GM19025 (cell line): ENCODE results near the gene FBRS.
"Not testable (repeated sequence)": the region's sequence is repeated elsewhere in the genome, so short reads cannot be mapped to it uniquely, and the experiment has no call there.

ENCODE experiments used
- ATAC-seq: cut with Tn5 transposase; IDR thresholded peaks from one replicate; pipeline ENCODE4 v1.9.1; 2021; ENCODE audit warnings: mild to moderate bottlenecking, low read depth, moderate library complexity; ENCODE audit not compliant: unreplicated experiment

Gene FBRS

DNA sequence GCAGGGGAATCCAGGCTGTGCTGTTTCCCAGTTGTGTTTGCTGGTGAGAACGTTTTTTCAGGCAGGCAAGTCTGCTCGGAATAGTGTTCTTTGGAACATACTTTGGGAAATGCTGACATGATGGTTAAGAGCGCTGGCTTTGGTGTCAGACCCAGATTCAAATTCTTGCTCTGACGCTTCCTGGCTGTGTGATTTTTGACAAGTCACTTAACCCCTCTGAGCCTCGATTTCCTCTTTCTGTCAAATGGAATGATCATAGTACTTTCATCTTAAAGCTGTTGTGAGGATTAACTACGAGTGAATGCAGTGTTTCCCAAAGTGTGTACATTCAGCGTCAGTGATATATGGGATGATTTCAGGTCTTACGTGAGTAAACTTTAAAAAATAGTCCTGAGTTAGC, 4.8 kb downstream of the FBRS start:
- no peak for ATAC-seq

DNA sequence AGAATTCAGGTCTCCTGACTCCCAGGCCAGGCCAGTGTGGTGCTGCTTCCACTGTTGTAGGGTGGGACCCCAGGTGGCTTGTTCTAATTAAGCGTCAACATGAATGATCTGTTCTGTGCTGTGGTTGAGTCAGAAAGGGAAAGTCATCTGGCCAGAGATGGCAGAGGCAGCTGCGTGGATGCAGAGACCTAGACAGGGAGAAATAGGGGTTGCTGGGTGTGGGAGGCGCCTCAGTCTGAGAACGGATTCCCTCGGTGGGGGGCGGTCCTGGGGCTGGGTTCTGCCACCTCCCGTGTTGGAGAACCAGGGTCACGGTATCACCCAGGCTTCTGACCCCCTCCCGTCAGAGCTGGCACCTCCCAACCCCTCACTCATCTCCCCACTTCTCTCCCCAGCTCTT, 5.6 kb downstream of the FBRS start:
- ATAC-seq: no peak

DNA sequence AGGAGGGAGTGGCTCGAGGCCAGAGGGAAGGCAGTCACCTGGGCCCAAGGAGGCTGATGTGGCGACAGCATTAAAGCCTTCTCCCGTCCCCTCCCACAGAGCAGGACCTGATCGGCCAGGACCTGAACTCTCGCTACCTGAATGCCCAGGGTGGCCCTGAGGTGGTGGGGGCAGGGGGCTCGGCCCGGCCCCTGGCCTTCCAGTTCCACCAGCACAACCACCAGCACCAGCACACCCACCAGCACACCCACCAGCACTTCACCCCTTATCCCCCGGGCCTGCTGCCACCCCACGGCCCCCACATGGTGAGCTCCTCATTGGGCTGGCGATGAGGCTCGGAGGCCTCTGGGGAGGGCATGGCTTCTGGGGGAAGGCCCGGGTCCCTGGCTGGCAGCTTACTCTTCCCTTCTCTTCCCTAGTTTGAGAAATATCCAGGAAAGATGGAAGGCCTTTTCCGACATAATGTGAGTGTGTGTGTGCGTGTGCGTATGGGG, 6.4 kb downstream of the FBRS start:
- no peak for ATAC-seq

DNA sequence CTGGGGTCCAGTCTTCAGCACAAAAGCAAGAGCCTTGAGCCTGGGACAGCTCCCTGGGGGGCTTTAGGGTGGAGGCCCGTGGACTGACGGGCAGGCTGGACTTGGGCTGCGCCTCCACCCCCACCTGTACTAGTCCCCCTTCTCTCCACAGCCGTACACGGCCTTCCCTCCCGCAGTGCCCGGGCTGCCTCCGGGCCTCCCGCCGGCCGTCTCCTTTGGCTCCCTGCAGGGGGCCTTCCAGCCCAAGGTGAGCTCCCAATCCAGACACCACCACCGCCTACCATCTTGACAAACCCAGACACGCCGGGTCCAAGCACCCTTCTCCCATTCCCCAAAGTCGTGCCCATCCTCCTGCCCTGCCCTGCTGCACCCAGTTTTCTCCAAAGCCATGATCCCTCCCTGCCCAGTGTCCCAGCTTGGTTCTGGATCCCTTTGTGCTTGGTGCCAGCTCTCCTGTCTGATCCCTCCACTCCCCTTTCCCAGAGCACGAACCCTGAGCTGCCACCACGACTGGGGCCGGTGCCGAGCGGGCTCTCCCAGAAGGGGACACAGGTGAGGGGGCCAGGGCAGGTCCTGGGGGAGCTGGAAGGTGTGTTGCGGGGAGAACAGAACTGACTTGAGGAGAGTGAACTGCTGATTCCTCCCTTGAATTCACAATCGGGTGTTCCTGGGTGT, 7.1 kb downstream of the FBRS start:
- ATAC-seq: no peak

DNA sequence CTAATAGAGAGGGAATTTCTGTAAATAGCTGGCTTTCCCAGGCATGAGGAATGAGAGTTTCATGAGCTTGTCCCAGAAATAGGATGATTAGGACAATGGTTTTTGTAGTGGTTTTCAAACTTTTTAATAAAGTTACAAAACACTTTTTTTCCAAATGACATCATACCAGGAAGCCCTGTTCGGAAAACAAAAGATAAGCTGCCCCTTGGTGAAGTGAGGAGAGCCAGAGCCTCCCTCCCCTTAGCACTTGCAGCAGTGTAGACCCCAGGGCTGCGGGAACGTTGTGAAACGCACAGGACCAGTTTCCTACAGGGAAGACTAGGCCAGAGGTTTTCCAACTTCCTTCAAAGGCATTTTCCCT, 7.6 kb downstream of the FBRS start:
- no peak for ATAC-seq

DNA sequence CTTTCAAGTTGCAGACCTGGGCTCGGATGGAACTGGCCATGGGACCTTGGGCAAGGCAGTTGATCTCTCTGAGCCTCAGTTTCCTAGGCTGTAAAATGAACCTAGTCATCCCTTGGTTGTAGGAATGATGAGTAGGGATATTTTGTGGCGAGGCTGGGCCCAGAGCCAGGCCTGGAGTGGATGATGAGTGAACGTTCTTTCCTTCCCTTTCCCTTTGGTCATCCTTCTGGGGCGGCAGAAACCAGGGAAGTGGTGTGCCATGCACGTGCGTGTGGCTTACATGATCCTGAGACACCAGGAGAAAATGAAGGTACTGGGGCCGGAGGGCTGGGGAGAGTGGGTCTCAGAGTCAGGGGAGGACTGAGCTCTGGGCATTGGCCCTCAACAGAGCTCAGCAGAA, 8.4 kb downstream of the FBRS start:
- ATAC-seq: no peak

DNA sequence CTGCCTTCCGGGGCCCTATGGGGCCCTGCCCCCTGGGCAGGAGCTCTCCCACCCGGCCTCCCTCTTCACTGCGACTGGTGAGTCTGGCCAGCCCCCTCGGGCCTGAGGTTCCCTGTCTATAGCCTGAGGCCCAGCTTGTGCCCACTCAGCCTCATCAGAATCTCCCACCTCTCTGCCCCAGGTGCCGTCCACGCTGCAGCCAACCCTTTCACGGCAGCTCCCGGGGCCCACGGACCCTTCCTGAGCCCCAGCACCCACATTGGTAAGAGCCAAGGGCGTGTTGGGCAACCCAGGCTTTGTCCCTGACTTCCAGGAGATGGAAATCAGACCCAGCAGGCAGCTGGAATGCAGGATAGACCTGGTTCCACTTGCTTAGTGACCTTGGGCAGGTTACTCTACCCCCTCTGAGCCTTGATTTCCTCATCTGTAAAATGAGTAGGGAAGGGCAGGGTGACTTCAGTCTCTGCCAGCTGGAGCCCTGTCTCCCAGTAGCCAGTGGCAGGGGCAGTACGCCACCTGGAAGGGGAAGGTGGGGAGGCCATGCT, 9.2 kb downstream of the FBRS start:
- no peak for ATAC-seq

DNA sequence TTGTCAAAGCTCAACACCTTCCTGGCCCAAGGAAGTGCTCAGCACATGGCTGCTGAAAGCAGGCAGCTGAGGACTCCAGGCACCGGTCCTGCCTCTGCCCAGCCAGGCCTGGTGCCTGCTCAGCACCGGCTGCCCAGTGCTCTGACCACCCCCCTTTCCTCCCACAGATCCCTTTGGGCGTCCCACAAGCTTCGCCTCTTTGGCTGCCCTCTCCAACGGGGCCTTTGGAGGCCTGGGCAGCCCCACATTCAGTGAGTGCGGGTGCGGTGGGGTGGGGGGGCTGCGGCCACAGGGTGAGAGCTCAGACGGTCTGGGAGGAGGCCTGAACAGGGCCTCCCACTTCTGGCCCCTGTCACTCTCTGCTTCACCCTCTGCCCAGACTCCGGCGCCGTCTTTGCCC, 10.2 kb downstream of the FBRS start:
- no peak for ATAC-seq

DNA sequence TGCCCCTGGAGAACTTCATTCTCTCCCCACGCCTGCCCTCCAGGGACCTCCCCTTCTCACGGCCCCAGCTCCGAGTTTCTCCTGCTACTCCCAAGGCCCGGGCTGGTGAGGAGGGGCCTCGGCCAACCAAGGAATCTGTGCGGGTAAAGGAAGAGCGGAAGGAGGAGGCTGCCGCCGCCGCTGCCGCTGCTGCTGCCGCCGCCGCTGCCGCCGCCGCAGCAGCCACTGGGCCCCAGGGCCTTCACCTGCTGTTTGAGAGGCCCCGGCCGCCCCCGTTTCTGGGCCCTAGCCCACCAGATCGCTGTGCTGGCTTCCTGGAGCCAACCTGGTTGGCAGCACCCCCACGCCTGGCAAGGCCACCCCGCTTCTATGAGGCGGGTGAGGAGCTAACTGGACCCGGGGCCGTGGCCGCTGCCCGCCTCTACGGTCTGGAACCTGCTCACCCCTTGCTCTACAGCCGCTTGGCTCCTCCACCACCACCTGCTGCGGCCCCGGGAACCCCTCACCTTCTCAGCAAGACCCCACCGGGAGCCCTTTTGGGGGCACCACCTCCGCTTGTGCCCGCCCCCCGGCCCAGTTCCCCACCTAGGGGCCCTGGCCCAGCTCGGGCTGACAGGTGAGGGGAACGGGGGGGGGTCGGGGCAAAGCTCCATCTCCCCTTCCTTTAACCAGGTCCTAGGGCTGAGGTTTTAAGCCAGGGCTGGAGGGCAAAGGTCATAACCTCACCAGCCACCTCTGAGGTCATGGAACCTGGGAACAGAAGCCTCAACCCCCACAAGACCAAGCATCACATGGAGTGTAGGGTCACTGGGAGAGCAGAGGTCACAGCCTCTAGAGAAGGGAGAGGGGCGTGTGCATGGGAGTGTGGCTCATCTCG, 11.0 kb downstream of the FBRS start:
- ATAC-seq: no peak

DNA sequence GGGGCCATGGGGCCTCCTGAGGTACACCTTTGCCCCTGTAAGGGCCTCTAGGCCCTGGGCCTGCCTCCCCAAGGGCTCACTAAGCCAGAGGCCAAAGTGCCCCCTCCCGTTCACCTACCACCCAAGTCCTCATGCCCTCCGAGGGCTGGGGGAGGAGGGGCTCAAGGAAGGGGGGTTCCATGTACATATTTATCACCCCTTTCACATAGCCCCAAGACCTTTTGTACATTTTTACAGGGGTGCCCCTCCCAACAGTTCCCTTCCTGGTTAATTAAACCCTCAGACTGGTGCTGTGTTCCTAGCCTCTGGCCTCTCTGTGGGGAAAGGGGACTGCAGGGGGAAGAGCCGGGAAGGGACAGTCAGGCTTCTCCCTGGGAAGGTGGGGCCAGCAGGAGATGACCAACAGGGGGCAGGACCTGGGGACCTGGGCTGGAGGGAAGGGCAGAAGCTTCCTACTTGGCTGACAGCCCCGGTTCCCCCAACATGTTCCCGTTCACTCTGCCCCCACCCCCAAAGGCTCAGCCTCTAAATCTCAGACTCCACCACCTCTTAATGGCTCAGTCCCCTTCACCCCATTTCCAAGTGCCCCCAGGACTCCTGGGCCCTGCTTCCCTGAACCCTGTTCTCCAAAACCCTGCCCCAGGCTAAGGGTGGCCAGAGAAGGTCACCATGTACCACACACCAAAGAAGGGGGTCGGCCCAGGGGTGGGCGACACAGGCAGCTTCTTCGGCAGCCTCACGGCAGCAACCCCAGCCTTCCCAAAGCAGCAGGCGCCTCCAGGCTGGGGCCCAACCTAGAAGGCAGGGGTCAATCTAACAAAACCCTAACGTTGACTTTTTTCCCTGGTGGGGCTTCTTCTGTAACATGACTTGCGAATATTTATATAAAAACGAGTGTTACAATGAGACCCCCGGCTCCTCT, 11.9 kb downstream of the FBRS start:
- no peak for ATAC-seq

DNA sequence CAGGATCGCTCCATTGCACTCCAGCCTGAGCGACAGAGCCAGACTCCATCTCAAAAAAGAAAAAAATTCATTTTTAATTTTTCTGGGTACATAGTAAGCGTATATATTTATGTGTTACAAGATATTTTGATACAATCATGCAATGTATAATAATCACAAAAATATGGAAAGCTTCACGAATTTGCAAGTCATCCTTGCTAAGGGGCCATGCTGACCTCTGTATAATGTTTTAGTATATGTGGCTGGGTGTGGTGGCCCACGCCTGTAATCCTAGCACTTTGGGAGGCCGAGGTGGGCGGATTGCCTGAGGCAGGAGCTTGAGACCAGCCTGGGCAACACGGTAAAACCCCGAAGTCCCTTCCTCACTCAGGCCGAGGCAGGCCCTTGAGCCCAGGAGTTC, 16.9 kb downstream of the FBRS start:
- ATAC-seq: no peak

DNA sequence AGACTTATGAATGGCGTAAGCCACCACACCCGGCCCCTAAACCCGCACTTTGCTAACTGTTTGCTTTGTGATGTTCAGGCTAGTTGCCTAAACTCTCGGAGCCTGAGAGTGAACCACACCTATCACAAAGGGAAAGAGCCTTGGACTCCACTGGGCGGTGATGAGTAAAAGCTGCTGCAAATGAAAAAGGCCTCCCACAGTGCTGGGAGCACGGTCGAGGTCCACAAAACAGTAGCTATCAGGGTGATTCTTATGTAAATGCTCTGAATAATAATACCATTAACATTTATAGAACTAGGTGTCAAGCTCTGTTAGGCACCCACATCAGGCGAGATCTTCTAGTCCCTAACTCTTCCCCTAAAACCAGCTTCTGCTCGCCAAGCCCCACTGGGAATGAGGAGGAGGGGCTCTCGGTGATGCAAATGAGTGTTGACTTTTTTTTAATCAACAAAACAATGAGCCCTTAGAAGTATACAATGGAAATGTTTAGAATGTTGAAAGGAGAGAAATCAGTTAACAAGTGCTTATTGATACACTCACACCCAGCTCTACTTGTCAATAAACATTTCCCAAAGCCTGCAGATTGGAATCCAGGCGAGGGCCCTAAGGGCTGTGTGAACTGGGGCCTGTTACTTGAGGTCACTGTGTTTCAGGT, 19.8 kb downstream of the FBRS start:
- no peak for ATAC-seq

DNA sequence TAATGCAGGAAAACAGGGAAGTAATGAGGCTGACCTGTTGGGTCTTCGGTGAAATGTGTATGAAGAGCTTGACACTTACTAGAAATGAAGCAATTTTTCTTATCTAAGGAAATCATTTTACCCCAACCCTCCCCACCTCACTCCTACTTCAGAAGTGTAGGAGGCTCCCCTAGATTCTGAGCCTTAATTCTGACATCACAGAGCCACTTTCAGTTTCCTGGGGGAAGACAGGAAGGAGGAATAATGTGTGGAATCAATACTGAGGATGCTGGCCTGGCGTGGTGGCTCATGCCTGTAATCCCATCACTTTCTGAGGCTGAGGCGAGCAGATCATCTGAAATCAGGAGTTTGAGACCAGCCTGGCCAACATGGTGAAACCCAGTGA, 20.3 kb downstream of the FBRS start:
- ATAC-seq: no peak

DNA sequence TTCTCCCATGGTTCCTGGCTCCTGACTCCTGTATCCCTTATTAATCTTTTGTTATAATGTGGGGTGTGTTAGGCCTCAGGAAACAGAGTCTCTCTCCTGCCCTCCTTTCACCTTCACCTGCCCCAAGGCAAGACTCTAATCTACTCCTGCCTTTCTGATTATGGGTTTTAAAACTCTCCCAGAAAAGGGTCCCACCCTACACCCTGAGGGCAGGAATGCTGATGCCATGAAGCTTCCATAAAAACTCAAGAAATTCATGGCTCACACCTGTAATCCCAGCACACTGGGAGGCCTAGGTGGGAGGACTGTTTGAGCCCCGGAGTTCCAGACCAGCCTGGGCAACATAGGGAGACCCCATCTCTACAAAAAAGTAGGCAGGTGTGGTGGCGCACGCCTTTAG, 22.1 kb downstream of the FBRS start:
- ATAC-seq: no peak

DNA sequence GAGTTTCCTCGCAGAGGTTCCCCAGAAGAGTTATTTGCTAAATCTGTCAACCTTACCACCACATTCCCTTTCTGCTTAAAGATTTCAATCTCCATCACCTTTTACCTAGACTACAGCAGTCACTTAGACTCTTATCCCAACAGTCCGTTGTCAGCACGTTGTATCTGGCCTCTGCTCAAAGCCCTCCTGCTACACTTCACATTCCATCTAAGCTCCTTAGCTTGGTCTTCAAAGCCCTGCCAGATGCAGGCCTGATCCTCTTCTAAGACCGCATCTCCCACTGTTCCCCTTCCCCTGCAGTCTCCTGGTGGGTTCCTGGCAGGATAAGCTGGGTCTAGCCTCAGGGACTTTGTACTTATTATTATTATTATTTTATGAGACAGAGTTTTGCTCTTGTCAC, 30.5 kb downstream of the FBRS start:
- ATAC-seq: no peak

DNA sequence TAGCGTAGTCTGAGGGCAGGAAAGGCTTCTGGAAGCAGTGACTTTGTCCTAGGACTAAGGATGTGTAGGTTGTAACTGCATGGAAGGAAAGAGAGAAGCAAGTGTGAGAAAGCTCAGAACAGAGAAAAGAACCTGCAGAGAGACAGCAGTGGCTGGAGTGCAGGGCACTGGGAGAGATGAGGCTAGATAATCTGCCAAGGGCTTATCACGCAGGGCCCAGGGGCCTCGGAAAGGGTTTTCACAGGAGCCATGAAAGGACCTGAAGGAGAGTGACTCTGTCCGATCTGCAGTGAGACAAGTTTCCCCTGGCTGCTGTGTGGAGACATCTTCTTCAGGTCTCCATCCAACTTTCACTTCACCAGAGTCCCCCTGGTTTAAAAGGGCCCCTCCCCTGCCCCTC, 33.7 kb downstream of the FBRS start:
- ATAC-seq: no peak

DNA sequence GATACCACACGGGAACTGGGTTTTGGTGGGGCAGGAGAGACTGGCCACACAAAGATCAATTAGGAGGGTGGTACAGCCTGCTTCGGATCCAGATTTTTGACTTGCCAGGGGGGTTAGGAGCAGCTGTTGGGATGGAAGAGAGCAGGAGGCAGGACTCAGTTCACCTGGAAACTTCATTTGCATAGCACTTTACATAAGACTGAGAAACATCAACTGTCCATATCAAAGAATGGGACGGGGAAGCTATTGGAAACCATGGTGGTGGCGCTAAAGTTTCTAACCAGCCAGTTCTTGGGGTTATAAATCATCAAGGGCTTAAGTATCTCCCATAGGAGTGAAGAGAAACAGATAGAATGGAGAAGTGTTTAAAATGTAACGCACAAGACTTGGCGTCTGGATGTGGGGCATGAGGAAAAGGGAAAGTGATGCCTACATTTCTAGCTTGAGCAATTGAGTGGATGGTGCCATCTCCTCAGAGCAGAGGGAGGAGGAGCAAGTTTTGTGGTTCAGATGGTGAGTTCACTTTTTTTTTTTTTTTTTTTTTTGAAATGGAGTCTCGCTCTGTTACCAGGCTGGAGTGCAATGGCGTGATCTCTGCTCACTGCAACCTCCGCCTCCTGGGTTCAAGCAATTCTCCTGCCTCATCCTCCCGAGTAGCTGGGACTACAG, 34.3 kb downstream of the FBRS start:
- ATAC-seq: no peak

DNA sequence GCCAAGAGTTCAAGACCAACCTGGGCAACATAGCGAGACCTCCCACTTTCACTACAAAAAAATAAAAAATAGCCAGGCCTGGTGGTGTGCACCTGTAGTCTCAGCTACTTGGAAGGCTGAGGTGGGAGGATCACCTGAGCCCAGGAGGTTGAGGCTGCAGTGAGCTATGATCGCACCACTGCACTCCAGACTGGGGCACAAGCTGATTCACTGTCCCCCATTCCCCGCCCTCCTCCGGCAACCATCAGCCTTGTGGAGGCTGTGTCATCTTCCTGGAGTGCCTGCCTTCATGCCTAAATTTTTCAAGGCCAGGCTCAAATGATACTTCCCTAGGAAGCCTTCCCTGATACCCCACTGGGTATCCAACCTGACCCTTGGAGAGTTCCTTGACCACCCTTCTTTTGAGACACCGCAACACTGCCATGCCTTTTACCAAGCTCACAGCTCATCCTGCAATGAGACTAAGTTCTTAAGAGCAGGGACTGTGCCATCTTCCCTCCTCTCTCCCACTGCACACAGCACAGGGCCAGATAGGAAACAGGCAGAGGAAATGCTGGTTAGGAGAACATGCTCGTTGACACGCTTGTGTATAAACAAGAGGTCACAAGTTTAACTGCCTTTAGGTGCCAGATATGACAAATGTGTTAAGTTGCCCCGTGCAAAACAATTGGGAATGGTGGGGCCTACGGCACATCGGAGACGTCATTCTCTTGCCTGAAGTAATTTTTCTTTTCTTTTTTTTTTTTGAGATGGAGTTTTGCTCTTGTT, 36.9 kb downstream of the FBRS start:
- no peak for ATAC-seq

DNA sequence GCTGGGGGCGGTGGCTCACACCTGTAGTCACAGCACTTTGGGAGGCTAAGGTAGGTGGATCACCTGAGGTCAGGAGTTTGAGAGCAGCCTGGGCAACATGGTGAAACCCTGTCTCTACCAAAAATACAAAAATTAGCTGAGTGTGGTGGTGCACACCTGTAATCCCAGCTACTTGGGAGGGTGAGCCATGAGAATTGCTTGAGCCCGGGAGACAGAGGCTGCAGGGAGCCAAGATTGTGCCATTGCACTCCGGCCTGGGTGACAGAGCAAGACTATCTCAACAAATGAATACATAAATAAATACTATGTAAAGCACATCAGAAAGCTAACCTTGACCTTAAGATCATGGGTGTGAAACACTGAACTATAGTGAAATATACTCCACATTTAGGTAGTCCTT, 38.4 kb downstream of the FBRS start:
- not testable (repeated sequence) for ATAC-seq
